HG02852 (cell line): ENCODE data around the gene FAM72A.
A peak's percentile ranks its signal among the peaks of the same experiment; 100 is the strongest.
"Not testable (repeated sequence)": the region's sequence is repeated elsewhere in the genome, so short reads cannot be mapped to it uniquely, and the experiment has no call there.

Source experiments
- ATAC-seq: cut with Tn5 transposase; IDR thresholded peaks from one replicate; pipeline ENCODE4 v1.9.1; 2021; ENCODE audit warnings: mild to moderate bottlenecking, moderate library complexity; ENCODE audit not compliant: unreplicated experiment

Gene FAM72A

DNA sequence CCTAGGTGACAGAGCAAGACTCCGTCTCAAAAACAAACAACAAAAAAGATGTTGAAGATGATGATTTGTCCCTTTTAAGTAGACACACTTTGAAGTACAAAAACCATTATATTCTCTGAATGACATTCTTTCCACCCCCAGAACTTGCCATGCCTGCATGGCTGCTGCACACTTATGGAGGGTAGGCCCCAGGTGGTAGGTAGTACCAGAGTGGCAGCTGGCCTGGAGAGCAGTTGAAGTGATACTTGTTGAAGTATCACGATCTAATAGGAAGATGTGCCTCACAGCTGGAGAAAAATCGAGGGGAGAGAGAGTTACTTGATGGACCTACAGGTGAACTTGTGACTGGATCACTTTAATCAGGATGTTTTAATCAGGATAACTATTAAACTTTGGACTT lies 15.6 kb upstream of the FAM72A start:
- ATAC-seq: not testable (repeated sequence)

DNA sequence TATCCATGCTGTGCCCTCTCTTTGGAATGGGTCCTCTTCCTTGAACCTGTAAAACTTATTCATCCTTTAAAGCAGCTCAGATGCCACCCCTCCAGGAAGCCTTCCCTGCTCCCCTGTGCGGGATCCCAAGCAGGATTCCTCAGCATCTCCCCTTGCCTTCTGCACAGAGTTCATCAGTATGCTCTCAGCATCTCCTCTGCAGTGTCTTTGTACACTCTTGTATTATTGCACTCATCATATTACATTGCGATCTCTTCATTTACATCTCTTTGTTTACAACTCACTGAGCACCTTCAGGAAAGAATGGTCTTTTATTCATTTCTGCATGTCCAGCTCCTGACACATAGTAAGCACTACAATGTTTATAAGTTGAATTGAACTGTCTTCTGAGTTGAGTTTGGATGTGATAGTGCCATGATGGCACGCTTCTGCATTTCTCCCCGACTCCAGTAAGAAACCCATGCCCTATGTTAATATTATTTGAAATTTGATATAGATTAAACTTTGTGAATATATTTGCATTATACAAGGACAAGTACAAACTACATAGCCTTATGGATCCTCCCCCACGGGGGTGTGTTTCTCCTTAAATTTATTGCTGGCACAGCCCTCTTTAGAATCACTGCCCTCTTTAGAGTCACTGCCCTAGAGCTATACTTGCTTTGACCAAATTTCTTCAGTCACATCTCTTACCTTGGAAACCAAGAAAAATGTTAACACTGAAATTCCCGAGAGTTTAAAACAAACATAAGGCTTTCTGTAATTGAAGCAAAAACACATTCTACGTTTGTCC lies 13.2 kb upstream of the FAM72A start:
- ATAC-seq: not testable (repeated sequence)

DNA sequence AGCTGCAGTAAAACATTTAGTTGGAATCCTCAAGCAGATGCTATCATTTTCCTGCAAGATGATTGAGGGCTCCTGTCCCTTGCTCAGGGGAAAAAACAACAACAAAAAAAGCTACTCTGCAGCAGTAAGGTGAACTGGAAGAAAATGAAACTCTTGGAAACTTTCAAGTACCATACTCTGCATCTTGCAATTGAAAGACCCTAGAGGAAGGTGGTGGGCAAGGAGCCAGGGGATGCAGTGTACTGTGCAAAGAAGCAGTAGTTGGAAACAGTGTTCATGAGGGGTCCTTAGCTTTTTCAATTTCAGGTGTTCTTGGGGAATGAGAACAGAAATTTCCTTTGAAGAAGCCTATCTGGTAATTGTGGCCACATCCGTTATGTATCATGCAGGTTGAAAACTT lies 8.2 kb upstream of the FAM72A start:
- ATAC-seq: not testable (repeated sequence)

DNA sequence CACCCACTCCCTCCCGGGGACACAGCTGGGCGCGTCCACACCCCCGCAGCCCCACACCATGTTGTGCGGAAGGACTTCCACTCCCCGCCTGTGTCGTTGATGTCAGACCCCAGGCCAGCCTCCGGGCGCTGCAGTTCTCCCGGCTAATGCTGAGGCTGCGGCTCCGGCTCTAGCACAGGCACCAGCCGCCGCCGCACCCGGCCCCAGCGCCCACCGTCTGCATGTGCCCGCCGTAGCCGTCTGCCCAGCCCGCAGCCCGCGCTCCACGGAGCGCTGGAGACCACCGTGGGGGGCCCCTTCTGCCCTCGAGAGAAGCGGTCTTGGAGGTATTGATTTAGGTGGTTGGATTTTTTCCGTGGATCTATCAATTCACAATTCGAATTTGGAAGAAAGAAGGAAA lies 2.9 kb upstream of the FAM72A start:
- ATAC-seq: not testable (repeated sequence)

DNA sequence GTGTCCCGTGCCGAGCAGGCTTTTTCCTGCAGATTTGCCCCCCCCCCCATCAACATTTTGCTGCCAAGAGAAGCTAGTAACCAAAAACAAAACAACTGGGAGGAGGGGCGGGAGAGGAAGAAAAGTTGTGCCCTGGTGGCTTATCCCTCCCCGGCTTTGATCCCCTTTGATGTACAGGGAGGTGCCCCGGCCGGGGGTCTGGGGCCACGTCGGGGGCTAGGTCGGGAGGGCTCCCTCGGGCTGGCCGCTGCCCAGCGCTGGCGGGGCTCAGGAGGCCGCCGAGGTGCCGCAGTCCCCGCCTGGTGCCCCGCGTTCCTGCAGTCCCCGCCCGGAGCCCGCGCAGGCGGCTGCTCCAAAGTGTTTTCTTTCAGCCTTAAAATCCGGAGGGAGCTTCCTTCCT lies 2.2 kb upstream of the FAM72A start:
- not testable (repeated sequence) for ATAC-seq

DNA sequence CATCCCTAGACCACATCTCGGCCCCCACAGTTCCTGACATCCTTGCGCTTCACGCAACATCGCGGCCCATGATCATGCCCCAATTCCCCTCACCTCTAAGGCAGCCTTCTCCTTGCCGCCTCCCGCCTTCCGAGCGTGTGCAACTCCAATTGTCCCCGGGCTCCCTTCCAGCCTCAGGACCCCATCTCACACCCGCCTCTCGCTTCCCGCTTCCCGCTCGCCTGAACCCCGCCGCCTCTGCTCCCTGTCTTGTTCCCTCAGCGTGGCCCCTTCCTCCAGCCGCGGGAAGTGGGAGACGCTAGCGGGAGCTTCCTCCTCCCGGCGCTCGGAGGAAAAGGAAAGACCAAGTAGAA lies 1.5 kb upstream of the FAM72A start:
- ATAC-seq: not testable (repeated sequence)

DNA sequence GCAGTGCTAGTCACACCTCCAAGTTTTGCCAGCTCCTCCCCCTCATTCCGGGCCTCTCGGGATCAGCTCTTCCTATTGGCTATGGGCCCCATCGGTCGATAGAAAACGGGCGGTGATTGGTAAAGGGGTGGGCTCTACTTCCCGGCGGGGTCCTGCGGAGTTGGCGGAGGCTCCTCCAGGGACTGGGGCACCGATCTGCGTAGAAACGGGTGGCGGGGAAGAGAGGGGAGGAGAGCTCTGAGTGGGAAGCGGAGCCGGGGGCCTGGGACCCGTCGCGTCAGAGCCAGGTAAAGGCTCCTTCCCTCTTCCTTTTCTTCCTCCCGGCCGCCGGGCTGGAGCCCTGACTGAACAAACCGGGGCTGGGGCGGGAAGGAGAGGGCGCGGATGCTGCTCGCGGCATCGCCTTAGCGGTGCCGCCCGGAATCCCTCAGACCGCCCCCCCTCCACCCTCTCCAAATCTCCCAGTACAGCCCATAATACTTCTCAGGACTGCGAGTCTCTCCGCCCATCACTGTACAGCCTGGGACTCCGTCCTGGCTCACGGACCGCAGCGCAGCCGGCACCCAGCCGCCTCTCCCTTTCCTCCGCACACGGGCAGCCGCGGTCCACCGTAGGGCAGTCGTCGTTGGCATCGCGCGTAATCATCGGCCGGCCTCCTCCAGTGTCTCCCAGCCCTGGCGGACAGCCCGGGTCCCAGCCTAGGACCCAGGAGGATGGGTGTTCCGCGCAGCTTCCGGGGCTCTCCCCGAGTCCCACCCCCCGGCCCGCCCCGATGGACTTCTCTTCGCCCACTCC lies 922 bp upstream of the FAM72A start, which contains the start of gene SRGAP2:
SRGAP2 (plus strand) TSS at position 178 of the 795 bp plus-strand sequence. CDS start 2,430 bp downstream, outside the sequence.
- ATAC-seq: peak; percentile 6

- ATAC-seq: not testable (repeated sequence)
These were observed 5.8 kb downstream of the FAM72A start for GRCh38 chr1:206196748-206197424.

GRCh38 chr1:206195182-206195581 lies 7.5 kb downstream of the FAM72A start:
- ATAC-seq: not testable (repeated sequence)

GRCh38 chr1:206186826-206187225 lies 15.8 kb downstream of the FAM72A start:
- not testable (repeated sequence) for ATAC-seq

- not testable (repeated sequence) for ATAC-seq
These were observed 16.9 kb downstream of the FAM72A start for GRCh38 chr1:206185778-206186177.

GRCh38 chr1:206183788-206184187 lies 18.9 kb downstream of the FAM72A start:
- not testable (repeated sequence) for ATAC-seq

GRCh38 chr1:206182368-206183317 lies 20.0 kb downstream of the FAM72A start:
- ATAC-seq: not testable (repeated sequence)

- not testable (repeated sequence) for ATAC-seq
These were observed 23.0 kb downstream of the FAM72A start for GRCh38 chr1:206179666-206180065.

DNA sequence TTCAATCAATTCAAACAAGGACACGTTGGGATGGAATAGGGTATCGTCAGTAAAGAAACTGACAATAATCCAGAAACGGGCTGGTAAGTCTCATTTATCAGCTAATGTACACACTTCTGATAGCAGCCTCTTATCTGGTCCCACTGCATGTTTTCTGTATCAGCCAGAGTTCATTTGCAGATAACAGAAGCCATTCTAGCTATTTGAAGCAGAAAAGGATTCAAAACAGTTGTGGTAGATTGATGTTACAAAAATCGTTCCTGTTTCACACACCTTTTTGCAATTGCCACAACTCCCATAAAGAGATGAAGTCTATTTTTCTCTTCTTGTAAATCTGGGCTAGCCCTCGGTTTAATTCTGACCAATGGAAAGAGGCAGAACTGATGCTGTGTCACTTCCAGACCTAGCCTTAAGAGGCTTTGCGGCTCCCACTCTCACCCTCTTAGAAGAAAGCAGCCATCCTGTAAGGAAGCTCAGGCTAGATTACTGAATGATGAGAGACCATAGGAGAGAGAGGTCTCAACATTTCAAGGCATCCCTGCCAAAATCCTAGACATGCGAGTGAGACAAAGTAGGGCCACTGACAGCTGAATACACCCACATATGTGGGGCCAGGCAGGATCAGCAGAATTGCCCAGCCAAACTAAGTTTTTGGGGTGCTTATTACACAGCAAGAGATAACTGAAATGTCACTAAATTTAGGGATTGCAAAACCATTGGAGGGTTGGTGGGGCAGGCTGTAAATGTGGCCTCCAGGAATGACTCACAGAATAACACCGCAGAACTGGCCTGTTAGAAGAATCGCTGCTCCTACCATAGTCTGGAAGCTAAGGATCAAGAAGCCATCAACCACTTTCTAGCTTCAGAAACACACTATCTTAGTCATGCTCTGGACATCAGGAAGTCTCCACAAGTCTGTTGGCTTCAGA lies 24.3 kb downstream of the FAM72A start:
- not testable (repeated sequence) for ATAC-seq

- ATAC-seq: not testable (repeated sequence)
These were observed 26.5 kb downstream of the FAM72A start for GRCh38 chr1:206176114-206176502.

DNA sequence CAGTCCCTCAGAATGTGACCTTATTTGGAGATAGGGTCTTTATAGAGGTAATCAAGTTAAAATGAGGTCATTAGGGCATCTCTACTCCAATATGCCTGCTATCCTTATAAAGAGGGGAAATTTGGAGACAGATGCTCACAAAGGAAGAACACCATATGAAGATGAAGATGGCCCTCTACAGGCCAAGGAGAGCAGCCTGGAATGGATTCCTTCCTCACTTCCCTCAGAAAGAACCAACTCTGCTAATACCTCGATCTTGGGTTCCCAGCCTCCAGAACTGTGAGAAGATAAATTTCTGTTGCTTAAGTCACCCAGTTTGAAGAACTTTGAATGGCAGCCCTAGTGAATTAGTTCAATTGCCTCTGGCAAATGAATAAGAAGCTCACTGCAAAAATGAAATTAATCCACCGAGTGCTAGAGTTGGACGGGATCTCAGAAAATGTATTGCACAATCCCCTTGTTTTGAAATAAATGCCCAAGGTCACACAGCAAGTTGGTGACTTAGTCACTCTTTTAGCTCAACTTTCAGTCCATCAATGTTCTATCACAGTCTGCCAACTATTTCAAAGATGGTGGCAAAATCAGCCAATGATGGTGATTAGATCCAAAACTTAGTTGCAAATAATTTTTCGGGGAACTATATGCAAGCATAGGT lies 27.1 kb downstream of the FAM72A start:
- not testable (repeated sequence) for ATAC-seq

DNA sequence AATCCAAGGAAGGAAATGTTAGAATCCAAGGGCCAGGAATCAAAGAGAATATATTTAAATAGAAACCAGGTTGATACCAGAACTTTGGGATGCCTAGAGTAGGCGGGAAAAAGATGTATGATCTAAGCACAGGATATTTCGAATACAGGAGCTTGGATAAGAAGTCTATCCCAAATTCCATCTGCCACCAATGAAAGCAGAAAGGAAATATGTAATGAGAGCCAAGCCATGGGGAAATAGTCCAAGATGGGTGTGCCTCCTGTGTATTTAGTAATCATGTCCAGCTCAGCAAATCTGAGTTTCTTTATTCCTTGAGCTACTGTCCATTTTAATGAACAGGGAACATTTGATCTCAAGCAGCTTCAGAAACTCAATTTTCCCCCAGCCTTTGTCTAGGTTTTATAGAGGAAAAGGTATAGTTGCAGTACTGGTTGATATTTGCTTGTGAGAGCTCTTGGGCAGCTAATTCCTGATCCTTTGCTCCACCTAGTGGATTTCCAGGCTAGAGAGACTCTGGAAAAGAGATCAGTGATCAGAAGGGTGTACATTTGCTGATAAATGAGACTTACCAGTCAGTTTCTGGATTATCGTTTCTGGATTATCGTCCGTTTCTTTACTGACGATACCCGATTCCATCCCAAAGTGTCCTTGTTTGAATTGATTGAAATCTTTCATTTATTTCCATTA lies 28.3 kb downstream of the FAM72A start:
- not testable (repeated sequence) for ATAC-seq
